ENCODE results near the gene FUT9.

The FUT9 gene

GRCh38 chr6:96060249-96060648 lies 44.5 kb downstream of the FUT9 start:
- in situ Hi-C loops (cut with MboI; ENCODE audit: low pct_unique_long_range_greater_than_20kb, low sequenced_read_pairs), result no loop called here
- no peak for DNase-seq

GRCh38 chr6:96065213-96065612 lies 49.4 kb downstream of the FUT9 start:
- in situ Hi-C loops (cut with MboI; ENCODE audit: low pct_unique_long_range_greater_than_20kb, low sequenced_read_pairs), result no loop called here
- DNase-seq, result no peak

DNA sequence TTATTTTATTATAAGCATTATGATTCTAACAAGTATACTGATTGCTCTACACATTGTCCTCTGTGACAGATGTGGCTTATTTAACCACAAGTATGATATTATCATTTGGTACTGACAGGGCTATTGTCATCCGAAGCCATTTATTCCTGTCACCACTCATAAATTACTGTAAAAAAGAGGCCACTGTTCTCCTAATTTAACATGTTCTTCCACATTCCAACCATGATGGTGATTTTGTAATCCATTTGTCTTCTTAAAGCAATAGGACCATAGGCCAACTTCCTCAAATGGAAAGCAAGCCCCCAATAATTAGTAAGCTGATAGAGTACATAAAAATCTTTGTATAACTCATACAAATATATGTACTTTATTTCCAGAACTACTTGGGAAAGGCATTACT lies 50.6 kb downstream of the FUT9 start:
- in situ Hi-C loops (cut with MboI; ENCODE audit: low pct_unique_long_range_greater_than_20kb, low sequenced_read_pairs), result no loop called here
- no peak for DNase-seq

- DNase-seq, result no peak
- in situ Hi-C loops (cut with MboI; ENCODE audit: low pct_unique_long_range_greater_than_20kb, low sequenced_read_pairs), result no loop called here
Measured at GRCh38 chr6:96073555-96073954, 57.8 kb downstream of the FUT9 start.

DNA sequence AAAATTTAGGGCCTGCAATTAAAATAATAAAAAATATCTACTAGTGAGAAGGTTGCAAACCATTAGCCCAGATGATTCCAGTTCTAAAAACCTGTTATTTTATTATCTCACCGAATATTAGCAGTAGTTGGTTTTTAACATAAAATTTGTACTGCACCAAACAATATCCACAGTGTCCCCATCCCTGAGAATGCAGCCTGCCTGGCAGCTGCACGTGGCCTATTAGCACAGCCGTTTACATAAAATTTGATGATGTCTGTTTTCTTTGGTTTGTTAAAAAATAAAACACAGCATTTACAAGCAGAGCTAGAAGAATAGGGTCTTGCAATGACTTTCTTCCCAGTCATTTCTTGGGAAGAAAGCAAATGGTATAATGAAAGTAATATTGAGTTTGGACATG lies 58.2 kb downstream of the FUT9 start:
- in situ Hi-C loops (cut with MboI; ENCODE audit: low pct_unique_long_range_greater_than_20kb, low sequenced_read_pairs), result no loop called here
- DNase-seq, result no peak

DNA sequence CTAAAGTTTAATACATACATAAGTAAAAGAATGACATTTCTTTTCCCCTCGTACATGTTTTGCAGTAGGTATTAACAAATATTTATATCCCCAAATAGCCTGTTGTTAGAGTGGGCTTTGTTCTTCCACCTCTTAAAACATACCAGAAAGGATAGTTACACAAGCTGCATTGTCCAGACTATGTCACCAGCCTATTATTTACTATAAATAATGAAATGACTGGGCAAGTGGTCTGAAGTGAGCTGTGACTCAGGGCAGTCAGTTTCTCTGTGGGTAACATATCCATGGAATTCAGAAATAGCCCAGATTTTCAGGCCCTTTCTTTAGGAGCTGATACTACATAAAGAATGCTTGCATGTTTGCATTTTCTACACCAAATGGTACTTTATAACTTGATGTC lies 60.1 kb downstream of the FUT9 start:
- in situ Hi-C loops (cut with MboI; ENCODE audit: low pct_unique_long_range_greater_than_20kb, low sequenced_read_pairs), result no loop called here
- DNase-seq, result no peak

- in situ Hi-C loops (cut with MboI; ENCODE audit: low pct_unique_long_range_greater_than_20kb, low sequenced_read_pairs), result no loop called here
- DNase-seq, result no peak
Measured at GRCh38 chr6:96086745-96087144, 71.0 kb downstream of the FUT9 start.

- in situ Hi-C loops (cut with MboI; ENCODE audit: low pct_unique_long_range_greater_than_20kb, low sequenced_read_pairs), result no loop called here
- peak; percentile 16 for DNase-seq
Measured at GRCh38 chr6:96089173-96089572, 73.4 kb downstream of the FUT9 start.

- no peak for DNase-seq
- in situ Hi-C loops (cut with MboI; ENCODE audit: low pct_unique_long_range_greater_than_20kb, low sequenced_read_pairs), result no loop called here
Measured at GRCh38 chr6:96094077-96094476, 78.3 kb downstream of the FUT9 start.

GRCh38 chr6:96099069-96099468 lies 83.3 kb downstream of the FUT9 start:
- in situ Hi-C loops (cut with MboI; ENCODE audit: low pct_unique_long_range_greater_than_20kb, low sequenced_read_pairs), result no loop called here

DNA sequence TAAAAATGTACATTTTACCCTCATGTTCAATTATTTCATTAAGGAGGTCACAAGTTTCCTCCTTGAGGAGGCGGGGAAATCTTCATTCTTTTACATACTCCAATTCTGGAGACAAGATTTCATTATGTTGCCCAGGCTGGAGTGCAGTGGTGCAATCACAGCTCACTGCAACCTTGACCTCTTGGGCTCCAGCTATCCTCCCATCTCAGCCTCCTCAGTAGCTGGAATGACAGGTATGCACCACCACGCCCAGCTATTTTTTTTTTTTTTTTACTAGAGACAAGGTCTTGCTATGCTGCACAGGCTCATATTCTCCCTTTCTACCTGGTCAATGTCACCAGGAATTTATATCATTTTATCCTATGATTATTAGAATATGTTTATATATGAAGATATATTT lies 85.8 kb downstream of the FUT9 start:
- in situ Hi-C loops (cut with MboI; ENCODE audit: low pct_unique_long_range_greater_than_20kb, low sequenced_read_pairs), result no loop called here
- DNase-seq, result no peak

More at GRCh38 chr6:96099069-96099468, 83.3 kb downstream of the FUT9 start:
- no peak for DNase-seq

DNA sequence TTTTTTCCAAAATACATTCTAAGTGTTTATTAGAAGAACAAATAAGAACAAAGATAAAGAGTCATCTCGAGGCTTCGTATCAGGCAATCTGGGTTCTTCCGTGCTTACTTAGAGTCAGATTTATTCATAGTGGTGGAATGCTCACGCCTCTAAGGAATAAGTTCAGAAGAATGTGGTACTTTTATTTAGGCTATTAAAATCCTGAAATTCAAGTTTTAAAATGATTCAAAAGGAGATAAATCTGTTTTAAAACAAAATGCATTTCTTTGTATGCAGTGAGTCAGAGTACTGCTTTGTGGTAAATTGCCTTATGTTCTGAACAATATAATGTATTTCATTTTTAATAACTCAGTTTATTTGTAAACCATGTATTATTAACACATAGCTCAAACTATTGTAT lies 89.1 kb downstream of the FUT9 start:
- in situ Hi-C loops (cut with MboI; ENCODE audit: low pct_unique_long_range_greater_than_20kb, low sequenced_read_pairs), result no loop called here
- DNase-seq, result no peak

DNA sequence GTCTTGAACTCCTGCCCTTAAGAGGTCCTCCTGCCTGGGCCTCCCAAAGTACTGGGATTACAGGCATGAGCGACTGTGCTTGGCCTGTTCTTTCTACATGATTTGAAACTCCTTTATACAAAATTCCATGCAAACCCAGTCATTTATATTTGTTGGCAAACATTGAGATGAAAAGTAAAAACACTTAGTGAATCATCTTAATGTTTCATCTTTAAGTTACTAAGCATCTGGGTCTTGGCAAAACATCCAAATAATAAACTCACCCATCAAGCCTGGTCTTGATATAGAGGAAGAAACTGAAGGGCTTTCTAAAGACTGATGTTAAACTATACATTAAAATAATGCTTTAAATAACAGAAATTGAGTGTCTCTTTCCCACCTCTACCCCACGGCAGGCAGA lies 95.1 kb downstream of the FUT9 start:
- no peak for DNase-seq
- in situ Hi-C loops (cut with MboI; ENCODE audit: low pct_unique_long_range_greater_than_20kb, low sequenced_read_pairs), result no loop called here

- peak; percentile 23 for DNase-seq
- in situ Hi-C loops (cut with MboI; ENCODE audit: low pct_unique_long_range_greater_than_20kb, low sequenced_read_pairs), result no loop called here
Measured at GRCh38 chr6:96116674-96117073, 100.9 kb downstream of the FUT9 start.

GRCh38 chr6:96124778-96125177 lies 109.0 kb downstream of the FUT9 start:
- no peak for DNase-seq
- in situ Hi-C loops (cut with MboI; ENCODE audit: low pct_unique_long_range_greater_than_20kb, low sequenced_read_pairs), result no loop called here

DNA sequence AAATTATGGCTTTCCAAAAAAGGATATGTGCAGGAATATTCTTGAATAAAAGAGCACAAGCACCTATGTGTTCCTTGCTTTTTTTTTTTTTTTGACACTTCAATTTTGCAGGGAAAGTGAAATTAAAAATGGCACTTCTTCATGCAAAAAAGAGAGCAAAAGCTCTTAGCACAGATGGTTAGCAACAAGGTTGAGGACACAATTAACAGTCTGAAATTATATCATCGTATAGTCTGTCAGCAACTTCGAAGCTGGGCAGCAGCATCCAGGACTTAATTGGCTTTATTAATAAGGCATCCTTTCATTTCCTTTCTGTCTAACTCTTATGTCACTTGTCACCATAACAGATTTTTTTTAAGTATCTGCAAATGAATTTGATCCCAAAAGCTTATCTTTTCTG lies 122.6 kb downstream of the FUT9 start:
- in situ Hi-C loops (cut with MboI; ENCODE audit: low pct_unique_long_range_greater_than_20kb, low sequenced_read_pairs), result no loop called here
- no peak for DNase-seq

- DNase-seq, result no peak
- in situ Hi-C loops (cut with MboI; ENCODE audit: low pct_unique_long_range_greater_than_20kb, low sequenced_read_pairs), result no loop called here
Measured at GRCh38 chr6:96142142-96142541, 126.4 kb downstream of the FUT9 start.

GRCh38 chr6:96150431-96150830 lies 134.7 kb downstream of the FUT9 start:
- in situ Hi-C loops (cut with MboI; ENCODE audit: low pct_unique_long_range_greater_than_20kb, low sequenced_read_pairs), result no loop called here
- DNase-seq, result no peak

DNA sequence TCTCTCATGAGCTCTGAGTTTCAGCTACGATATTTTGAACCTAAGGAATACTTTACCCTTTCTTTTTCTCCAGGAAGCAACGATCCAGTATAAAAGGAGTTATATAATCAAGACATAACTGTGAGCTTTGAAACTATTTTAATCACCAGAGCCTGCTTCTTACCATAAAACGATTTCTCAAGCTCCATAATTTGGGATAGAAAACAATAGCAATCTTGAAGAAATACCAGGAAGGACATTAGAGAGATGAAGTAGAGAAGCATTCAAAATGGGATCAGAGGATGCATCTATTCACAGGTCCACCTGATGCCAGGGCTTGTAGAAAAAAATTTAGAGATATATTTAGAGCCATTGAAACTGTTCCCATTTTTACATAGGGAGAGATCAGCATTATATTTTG lies 135.9 kb downstream of the FUT9 start:
- DNase-seq, result no peak
- in situ Hi-C loops (cut with MboI; ENCODE audit: low pct_unique_long_range_greater_than_20kb, low sequenced_read_pairs), result no loop called here

DNA sequence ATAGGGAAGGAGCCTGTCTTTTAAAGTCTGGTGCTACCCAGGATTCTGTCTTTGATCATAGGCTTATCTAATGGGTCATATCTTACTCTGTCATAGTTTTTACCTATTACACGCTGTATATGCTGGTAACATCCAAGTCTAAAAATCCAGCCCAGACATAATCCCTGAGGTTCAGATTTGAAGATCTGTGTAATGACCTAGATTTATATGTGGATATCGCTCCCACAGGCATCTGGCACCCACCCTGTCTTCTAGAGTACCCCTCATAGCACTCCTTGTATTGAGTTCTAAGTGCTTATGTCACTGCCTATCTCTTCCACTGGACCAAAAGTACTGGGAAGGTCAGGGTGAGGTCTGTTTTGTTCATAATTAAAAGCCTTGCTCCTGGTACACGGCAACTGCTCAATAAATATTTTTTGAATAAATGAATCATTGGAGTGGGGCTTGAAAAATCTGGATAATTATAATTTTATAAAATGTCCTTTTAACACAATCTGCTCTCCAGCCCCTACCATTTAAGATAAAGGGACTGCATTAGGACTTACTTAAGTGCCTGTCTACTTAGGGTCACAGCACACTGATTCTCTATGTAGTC lies 136.4 kb downstream of the FUT9 start:
- in situ Hi-C loops (cut with MboI; ENCODE audit: low pct_unique_long_range_greater_than_20kb, low sequenced_read_pairs), result no loop called here
- no peak for DNase-seq

GRCh38 chr6:96153775-96154174 lies 138.0 kb downstream of the FUT9 start:
- DNase-seq, result peak; percentile 1
- in situ Hi-C loops (cut with MboI; ENCODE audit: low pct_unique_long_range_greater_than_20kb, low sequenced_read_pairs), result no loop called here

DNA sequence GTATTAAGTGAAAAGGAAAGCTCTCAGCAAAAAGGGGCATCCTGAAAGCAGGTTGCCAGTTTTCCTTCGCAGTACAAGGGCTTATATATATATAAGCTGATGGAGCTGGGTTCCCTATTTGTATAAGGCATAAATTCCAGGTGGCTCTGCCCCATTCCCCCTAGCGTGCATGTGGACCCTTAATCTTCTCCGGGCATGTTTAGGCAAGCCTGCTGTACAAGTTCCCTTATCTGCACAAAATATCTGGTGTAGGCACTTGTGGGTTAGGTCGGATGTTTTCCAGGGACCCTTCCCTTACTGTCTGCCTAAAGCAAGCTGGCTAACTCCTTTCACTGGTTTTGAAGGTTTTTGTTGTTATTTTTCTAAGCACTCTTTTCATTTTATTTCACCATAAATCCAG lies 140.7 kb downstream of the FUT9 start:
- in situ Hi-C loops (cut with MboI; ENCODE audit: low pct_unique_long_range_greater_than_20kb, low sequenced_read_pairs), result no loop called here
- peak; percentile 46 for DNase-seq

Measured in KBM-7 (cell line).